Stimulated activated CD4-positive, alpha-beta T cell treated with anti-CD3 and anti-CD28 coated beads, Interleukin-4, amount 100 ng/mL, for 48 hours (primary cell): Measurements from ENCODE around the gene TSFM.
A peak's percentile ranks its signal among the peaks of the same experiment; 100 is the strongest.
"Not testable (repeated sequence)": the region's sequence is repeated elsewhere in the genome, so short reads cannot be mapped to it uniquely, and the experiment has no call there.

Source experiments
- DNase-seq, 2 donors: peaks; one replicate each; pipeline ENCODE4 v3.0.0-alpha.2; 2020; ENCODE audit warnings: low read depth in 2 of 2

TSFM gene

DNA sequence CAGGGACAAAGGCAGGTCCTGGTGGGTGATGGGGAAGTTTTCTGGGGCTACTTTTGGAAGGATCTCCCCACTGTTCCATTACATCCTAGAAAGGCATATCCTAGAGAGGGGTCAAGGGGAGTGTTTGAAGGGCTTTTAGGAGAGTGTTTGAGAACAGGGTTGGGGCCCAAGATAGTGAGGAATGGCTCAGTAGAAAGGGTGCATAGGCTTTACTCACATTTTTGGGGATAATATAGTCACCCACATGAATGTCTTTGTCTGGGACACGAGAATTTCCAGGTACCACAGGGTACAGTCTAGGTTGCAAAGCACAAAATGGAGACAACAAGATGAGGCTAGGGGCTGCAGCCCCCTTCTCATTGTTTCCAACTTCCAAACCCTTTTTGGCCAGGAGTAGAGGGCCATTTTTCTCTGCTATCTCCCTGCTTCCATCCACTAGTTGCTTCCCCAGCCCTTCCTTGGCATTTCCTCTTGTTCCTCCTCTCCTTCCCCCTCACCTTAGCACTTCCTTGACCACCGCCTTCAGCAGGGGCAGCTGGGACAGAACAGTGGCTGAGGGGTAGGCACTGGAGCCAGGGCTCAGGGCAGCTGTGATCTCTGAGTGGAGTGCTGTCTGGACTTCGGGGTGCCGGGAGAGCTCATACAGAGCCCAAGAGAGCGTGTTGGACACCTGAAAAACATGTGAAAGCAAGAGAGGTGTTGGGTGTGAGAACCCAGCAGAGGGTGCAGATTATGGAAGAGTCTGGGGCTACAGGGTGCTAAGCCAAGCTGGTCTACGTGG lies 18.5 kb upstream of the TSFM start:
- DNase-seq, result no peak

GRCh38 chr12:57764662-57765002 lies 18.0 kb upstream of the TSFM start:
- DNase-seq, result no peak

GRCh38 chr12:57765003-57765697 lies 17.4 kb upstream of the TSFM start:
- peak in 1 of 2 donors; percentile 54 for DNase-seq

- no peak for DNase-seq
These were observed 16.7 kb upstream of the TSFM start for GRCh38 chr12:57765698-57766463.

DNA sequence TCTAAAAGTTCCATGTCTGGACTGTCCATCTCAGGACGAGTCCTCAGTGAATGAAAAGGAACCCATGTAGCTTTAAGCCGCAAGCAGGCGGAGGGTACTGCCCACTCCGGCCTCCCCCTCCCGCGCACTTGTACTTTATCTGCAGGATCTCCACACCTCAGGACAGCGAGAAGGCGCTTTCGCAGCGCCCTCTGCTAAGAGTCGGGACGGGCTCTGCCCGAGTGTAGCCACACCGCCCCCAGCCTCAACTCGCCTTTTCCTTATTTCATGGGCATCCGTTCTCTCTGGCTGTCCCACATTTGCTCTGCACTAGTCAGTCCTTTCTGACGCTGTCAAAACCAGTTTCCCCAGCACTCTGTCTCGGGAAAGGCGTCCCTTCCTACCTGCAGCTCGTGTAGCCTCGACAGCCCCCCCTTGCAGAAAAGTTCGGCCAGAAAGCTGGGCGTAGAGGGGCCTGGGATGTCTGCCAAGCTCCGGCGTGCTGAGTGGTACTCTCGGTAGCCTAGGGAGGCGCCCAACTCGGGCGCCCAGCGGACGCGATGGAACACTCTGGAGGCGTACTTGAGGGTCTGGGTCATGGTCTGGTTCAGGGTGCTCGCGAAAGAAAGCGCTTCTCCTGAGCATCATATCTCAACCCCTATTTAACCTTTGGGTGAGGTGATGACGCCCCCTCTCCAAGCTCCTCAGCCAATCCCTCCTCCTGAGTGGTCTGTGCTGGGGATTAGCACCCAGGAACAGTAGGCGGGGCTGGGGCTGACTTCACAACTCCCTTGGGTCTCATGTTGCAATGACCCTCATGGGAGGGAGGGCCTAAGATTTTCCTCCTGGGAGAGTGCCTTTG lies 15.9 kb upstream of the TSFM start, which contains the start of gene CYP27B1:
Gene CYP27B1, minus strand, starts transcription at position 615 of the 841 bp plus-strand sequence. Its CDS starts 37 bp downstream, at position 578.
- DNase-seq, result no peak

- no peak for DNase-seq
These were observed 15.3 kb upstream of the TSFM start for GRCh38 chr12:57767305-57767698.

- DNase-seq, result no peak
These were observed 14.7 kb upstream of the TSFM start for GRCh38 chr12:57767876-57768275.

DNA sequence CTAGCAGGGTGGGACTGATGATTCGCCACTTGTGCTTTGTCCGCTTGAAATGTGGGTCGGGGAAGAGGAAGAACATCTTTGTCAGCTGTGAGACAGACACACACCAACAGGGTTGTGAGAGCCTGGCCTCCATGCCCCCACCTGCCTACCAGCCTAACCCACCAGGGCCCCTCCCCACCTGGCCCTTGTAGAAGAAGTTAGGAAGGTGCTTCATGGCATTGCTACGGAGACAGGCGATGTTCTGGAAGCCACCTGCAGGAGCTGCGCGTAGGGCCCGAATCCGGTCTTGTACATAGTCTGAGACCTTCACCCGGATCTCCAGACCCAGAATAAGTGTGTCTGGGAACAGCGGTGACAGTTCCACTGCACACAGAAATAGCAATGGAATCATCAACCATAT lies 13.0 kb upstream of the TSFM start:
- DNase-seq, result no peak

DNA sequence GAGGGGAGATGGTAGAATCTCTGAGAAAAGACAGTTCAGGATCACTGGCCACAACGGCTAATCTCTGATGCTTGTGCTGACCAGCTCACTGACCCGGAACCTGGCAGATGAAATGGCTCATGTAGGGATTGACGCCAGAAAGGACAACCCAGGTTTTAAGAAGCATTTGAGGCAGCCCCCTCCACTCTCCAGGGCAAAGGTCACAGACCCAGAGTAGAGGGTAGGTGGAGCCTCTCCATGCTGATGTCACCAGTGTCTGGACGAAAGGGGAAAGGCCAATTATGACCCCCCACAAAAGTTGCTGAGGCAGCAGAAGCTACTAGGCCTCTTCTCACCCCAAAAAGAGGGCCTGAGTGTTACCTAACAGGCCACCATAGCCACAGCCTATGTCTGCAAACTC lies 11.9 kb upstream of the TSFM start:
- DNase-seq, result no peak

- peak; percentile 80 to 92 for DNase-seq
These were observed 11.2 kb upstream of the TSFM start for GRCh38 chr12:57771236-57771872.

DNA sequence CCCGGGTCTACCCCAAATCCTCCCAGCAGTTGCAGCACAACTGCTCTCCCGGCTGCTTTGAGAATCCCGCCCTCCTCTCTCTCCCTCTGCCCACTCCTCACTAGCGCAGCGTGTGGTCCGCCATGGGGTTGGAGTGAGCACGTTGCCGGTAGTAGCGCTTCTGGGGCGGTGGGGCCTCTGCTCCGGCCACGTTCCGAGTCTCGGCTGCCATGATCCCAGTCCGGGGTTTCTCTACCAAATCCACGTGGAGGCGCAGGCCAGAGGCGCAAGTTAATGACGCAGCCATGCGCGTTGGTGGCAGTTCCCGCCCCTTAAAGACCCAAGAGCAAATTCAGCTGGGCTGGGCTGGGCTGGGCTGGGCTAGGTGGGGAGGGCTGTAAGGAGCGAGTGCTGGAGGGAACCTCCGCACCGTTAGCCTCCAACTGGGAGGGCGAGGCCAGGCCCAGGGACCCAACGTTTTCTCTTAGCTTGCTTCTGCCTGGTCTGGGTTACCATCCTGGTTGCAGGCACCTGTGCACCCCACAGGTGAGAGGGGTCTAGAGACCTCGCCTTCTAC lies 10.6 kb upstream of the TSFM start, which contains the start of gene METTL1:
Gene METTL1, minus strand, starts transcription at position 233 of the 556 bp plus-strand sequence. Its CDS starts 22 bp downstream, at position 211.
- DNase-seq, result peak; percentile 86 to 92

DNA sequence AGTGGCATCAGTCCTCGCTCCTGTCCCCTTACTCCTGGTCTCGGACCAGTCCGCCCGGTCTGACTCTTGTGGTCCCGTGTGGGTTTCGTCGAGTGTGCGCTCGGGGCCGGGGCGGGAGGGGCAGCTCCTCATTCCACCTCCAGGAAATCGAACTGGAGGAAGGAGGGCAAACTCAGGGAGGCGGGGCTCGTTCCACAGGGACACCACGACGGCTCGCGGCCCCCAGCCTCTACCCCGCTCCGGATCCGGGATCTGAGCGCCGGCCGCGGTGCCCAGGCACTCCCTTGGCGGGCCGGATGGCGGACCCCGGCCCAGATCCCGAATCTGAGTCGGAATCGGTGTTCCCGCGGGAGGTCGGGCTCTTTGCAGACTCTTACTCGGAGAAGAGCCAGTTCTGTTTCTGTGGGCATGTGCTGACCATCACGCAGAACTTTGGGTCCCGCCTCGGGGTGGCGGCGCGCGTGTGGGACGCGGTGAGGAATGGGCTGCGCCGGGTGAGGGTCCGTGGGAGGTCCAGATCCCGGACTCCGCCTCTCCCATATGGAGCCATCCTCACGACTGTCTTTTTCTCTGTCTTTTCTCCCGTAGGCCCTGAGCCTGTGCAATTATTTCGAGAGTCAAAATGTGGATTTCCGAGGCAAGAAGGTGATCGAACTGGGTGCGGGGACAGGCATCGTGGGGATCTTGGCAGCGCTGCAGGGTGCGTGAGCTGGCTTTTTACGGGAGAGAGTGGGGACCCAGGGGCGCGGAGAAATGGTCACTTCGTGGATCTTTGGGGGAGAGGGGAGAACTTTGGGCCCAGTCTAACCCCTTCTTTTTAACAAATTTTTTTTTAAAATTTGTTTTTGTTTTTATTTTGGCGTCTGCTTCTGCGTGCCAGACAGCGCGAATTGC lies 9.9 kb upstream of the TSFM start, which contains the start of gene EEF1AKMT3:
Gene EEF1AKMT3, plus strand, starts transcription at position 186 of the 894 bp plus-strand sequence. Its CDS starts 111 bp downstream, at position 297.
- no peak for DNase-seq

DNA sequence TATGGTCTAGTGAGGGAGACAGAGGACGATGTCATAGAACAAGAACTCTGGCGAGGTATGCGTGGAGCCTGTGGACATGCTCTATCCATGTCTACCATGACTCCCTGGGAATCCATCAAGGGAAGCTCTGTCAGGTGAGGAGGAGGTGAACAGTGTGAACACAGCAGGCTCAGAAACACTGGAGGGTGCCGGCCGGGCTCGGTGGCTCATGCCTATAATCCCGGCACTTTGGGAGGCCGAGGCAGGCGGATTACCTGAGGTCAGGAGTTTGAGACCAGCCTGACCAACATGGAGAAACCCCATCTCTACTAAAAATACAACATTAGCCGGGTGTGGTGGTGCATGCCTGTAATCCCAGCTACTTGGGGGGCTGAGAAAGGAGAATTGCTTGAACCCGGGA lies 8.0 kb upstream of the TSFM start:
- DNase-seq, result not testable (repeated sequence)

DNA sequence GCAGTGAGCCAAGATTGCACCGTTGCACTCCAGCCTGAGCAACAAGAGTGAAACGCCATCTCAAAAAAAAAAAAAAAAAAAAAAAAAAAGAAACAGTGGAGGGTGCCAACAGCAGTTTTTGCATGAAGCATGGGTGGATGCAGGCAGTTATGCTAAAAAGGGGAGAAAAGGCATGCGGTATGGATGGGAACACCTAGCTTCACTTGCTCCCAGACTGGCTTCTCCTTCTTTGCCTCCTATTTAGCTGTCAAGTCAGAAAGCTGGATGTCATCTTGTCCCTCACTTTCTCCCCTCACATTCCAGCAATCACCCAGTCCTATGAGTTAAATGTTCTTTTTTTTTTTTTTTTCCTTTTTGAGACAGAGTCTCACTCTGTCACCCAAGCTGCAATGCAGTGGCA lies 7.5 kb upstream of the TSFM start:
- DNase-seq, result no peak

DNA sequence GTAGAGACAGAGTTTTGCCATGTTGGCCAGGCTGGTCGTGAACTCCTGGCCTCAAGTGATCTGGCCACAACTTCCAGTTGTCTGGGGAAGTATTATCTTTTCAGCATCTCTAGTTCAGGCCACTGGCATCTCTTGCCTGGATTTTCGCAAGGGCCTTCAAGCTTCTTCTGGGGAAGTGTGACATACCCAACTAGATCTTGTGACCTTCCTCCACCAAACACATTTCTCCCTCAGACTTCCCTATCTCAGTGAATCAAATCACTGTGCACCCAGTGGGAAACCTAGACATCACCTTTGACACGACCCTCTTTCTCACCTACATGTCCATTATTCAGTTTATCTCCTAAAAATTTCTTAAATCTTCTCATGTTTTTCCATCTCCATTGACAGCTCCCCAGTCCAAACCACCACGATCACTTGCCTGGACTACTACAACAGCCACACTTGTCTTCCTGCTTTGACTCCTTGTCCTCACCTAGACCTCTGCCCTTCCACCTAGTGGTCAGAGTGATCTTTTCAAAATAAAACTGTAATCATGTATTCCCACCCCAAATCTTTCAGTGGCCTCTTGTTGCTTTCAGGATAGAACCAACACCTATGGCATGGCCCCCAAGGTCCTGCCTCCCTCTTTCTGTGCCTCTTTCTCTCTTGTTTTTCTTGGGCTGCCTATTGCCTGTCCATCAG lies 6.9 kb upstream of the TSFM start:
- DNase-seq, result no peak

- no peak for DNase-seq
These were observed 6.4 kb upstream of the TSFM start for GRCh38 chr12:57776247-57776587.

DNA sequence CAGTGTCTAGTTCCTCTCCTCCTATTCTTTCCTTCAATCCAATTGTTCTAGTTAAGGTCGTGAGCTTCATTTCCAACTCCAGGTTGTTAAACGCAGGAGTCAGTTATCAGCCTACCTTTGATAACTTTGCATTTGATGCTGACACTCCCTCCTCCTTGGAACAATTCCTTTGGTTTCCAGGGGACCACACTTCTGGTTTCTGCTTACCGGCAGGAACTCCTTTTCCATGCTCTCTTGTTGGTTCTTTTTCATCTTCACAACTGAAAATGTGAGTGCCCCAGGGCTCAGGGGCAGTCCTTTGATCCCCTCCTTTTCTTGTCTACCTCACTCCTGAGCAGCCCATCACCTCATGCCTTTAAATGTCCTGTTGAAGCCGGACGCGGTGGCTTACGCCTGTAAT lies 5.2 kb upstream of the TSFM start:
- DNase-seq, result no peak

- DNase-seq, result no peak
These were observed 4.7 kb upstream of the TSFM start for GRCh38 chr12:57777911-57778310.

DNA sequence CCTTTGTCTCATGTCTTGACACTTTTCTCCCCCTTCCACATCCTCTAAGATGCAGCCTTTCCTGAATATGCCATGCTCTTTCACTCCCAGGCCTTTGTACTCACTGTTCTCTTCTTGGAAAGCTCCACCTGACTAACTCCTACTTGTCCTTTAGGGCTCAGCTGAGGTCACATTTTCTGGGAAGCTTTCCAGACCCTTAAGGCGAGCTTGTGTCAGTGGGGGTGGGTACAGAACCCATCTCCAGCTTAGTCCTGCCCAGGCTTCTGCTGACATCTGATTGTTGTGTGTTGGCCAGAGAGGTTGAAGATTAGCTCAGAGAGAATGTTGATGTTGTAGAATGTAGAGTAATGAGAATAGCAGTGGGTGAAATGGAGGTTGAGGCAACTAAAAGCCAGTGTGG lies 2.9 kb upstream of the TSFM start:
- DNase-seq, result no peak
